Suprapubic skin (tissue), 4 donors: Measurements from ENCODE around the gene CMTM3. TPM values are rescaled to one million over a fixed set of nuclear protein-coding genes. Genes with fewer than 3 reads are reported as not detected.

Experiments
- DNase-seq, 2 donors: peaks; one replicate each; pipeline ENCODE4 v3.0.0-alpha.2; 2019; ENCODE audit warnings: low spot score in 2 of 2
- H3K27ac ChIP-seq: fragments of 200-600 bp; sonication (generic); one replicate; pipeline ENCODE4 v1.5.1; 2019
- H3K27me3 ChIP-seq: fragments of 200-600 bp; sonication (generic); one replicate; pipeline ENCODE4 v1.5.1; 2019
- H3K36me3 ChIP-seq: fragments of 200-600 bp; sonication (generic); one replicate; pipeline ENCODE4 v1.5.1; 2019
- H3K4me1 ChIP-seq: fragments of 200-600 bp; sonication (generic); one replicate; pipeline ENCODE4 v1.5.1; 2019
- H3K4me3 ChIP-seq: fragments of 200-600 bp; sonication (generic); one replicate; pipeline ENCODE4 v1.5.1; 2019; ENCODE audit warnings: mild to moderate bottlenecking
- H3K9me3 ChIP-seq: fragments of 200-600 bp; sonication (generic); one replicate; pipeline ENCODE4 v1.5.1; 2019
- CTCF ChIP-seq, 2 donors: fragments of 200-600 bp in 1 of 2; fragments of 450-650 bp in 1 of 2; sonication (generic) in 1 of 2; IDR thresholded peaks; one replicate each; pipeline ENCODE4 v1.5.1; 2016 to 2019; ENCODE audit warnings: antibody characterized with exemption in 2 of 2, mild to moderate bottlenecking in 1 of 2, moderate library complexity in 1 of 2
- EP300 ChIP-seq: sonication (generic); formaldehyde crosslinking; IDR thresholded peaks from one replicate; pipeline ENCODE4 v1.6.1; 2017; ENCODE audit warnings: antibody characterized with exemption
- POLR2A ChIP-seq, 2 donors: fragments of 450-650 bp; IDR thresholded peaks; one replicate each; pipeline ENCODE4 v1.6.1; 2017; ENCODE audit warnings: antibody characterized with exemption in 2 of 2, mild to moderate bottlenecking in 2 of 2, moderate library complexity in 2 of 2
- POLR2AphosphoS5 ChIP-seq, 3 donors: sonication (generic); formaldehyde crosslinking; IDR thresholded peaks; one replicate each; pipeline ENCODE4 v1.6.1; 2017; ENCODE audit warnings: antibody characterized with exemption in 3 of 3
- WGBS: methylation state at CpG from one replicate; pipeline ENCODE4 v1.1.5; 2018; 5-methylcytosine and 5-hydroxymethylcytosine counted together
- total RNA-seq, 4 donors: library from RNA; depleted of rRNA; stranded (reverse); fragments of >200 nt; gene quantifications; one replicate each; pipeline ENCODE4 v1.1.0, GENCODE V29; 2016

The CMTM3 gene
- total RNA-seq, 4 donors from 2014 or later: 6.5 to 15.5 (median 9.2) TPM

- Histone ChIP-seq H3K27me3 (no peaks in the 10 kb centered on the region), H3K9me3 (no peaks in the 10 kb centered on the region), H3K27ac (no peak overlapping the region), H3K4me1 (peaks cover 14% of the 10 kb centered on the region), H3K4me3 (no peak overlapping the region), H3K36me3 (peaks cover 60% of the 10 kb centered on the region)
- no peak for DNase-seq
- TF ChIP-seq EP300: no peak
- no peak for TF ChIP-seq POLR2A (IDR thresholded peaks at IDR 0.05)
- no peak for TF ChIP-seq POLR2AphosphoS5 (IDR thresholded peaks at IDR 0.05)
- no peak for TF ChIP-seq CTCF (IDR thresholded peaks at IDR 0.05)
- 84% methylated on average over 14 of the region's 14 CpGs for WGBS
Measured at GRCh38 chr16:66612422-66612821, 7.9 kb downstream of the CMTM3 start.

GRCh38 chr16:66614161-66614802, 9.8 kb downstream of the CMTM3 start:
- Histone ChIP-seq H3K27me3 (no peaks in the 10 kb centered on the region), H3K36me3 (peaks cover 57% of the 10 kb centered on the region), H3K9me3 (no peaks in the 10 kb centered on the region), H3K27ac (no peak overlapping the region), H3K4me3 (no peak overlapping the region), H3K4me1 (peaks cover 19% of the 10 kb centered on the region)
- TF ChIP-seq POLR2A (IDR thresholded peaks at IDR 0.05) (no peak), CTCF (IDR thresholded peaks at IDR 0.05) (no peak), POLR2AphosphoS5 (IDR thresholded peaks at IDR 0.05) (no peak), EP300 (no peak)
- DNase-seq: no peak
- WGBS: 90% methylated on average over 12 of the region's 12 CpGs

GRCh38 chr16:66616169-66616568, 11.7 kb downstream of the CMTM3 start:
- no peak overlapping the region for H3K4me3 ChIP-seq
- WGBS: 94% methylated on average over 4 of the region's 4 CpGs
- TF ChIP-seq POLR2AphosphoS5 (IDR thresholded peaks at IDR 0.05) (no peak), POLR2A (IDR thresholded peaks at IDR 0.05) (no peak)
- H3K4me1 ChIP-seq: peaks cover 21% of the 10 kb centered on the region
- no peaks in the 10 kb centered on the region for H3K9me3 ChIP-seq
- H3K36me3 ChIP-seq: peaks cover 43% of the 10 kb centered on the region
- no peak for DNase-seq
- H3K27ac ChIP-seq: no peak overlapping the region
- H3K27me3 ChIP-seq: no peaks in the 10 kb centered on the region

GRCh38 chr16:66616592-66616991, 12.1 kb downstream of the CMTM3 start:
- no peak overlapping the region for H3K27ac ChIP-seq
- WGBS: 84% methylated on average over 9 of the region's 9 CpGs
- H3K27me3 ChIP-seq: no peaks in the 10 kb centered on the region
- H3K4me1 ChIP-seq: peaks cover 21% of the 10 kb centered on the region
- no peak for TF ChIP-seq CTCF (IDR thresholded peaks at IDR 0.05)
- TF ChIP-seq POLR2A (IDR thresholded peaks at IDR 0.05): no peak
- no peak for TF ChIP-seq POLR2AphosphoS5 (IDR thresholded peaks at IDR 0.05)
- no peak for TF ChIP-seq EP300
- peaks cover 39% of the 10 kb centered on the region for H3K36me3 ChIP-seq
- no peak for DNase-seq
- no peaks in the 10 kb centered on the region for H3K9me3 ChIP-seq
- no peak overlapping the region for H3K4me3 ChIP-seq

GRCh38 chr16:66617010-66617434, 12.5 kb downstream of the CMTM3 start:
- Histone ChIP-seq H3K4me1 (peaks cover 21% of the 10 kb centered on the region), H3K9me3 (no peaks in the 10 kb centered on the region), H3K27ac (no peak overlapping the region), H3K27me3 (no peaks in the 10 kb centered on the region), H3K36me3 (peaks cover 34% of the 10 kb centered on the region), H3K4me3 (no peak overlapping the region)
- DNase-seq: no peak
- TF ChIP-seq POLR2A (IDR thresholded peaks at IDR 0.05) (no peak), EP300 (no peak), POLR2AphosphoS5 (IDR thresholded peaks at IDR 0.05) (no peak), CTCF (IDR thresholded peaks at IDR 0.05) (no peak)
- 86% methylated on average over 2 of the region's 2 CpGs for WGBS
